ENCODE results near the gene R3HCC1L.

R3HCC1L gene

GRCh38 chr10:98244141-98244540, 109.7 kb downstream of the R3HCC1L start:
- no peak overlapping the region for H3K27ac ChIP-seq (ENCODE audit: low read length)
- H3K4me1 ChIP-seq (ENCODE audit: low read length) = no peaks in the 10 kb centered on the region
- no peak overlapping the region for H2AFZ ChIP-seq (ENCODE audit: low read length)
- 0 out of 2 replicates have a peak, but pooled peaks cover 4% of the 10 kb centered on the region for H3K36me3 ChIP-seq (replicated peaks; ENCODE audit: insufficient read depth, low read length)
- H3K9ac ChIP-seq (ENCODE audit: low read length) = no peak overlapping the region
- no peaks in the 10 kb centered on the region for H3K9me3 ChIP-seq (replicated peaks; ENCODE audit: insufficient read depth, low read length)
- H3F3A ChIP-seq (ENCODE audit: insufficient read depth, low read length) = no peaks in the 10 kb centered on the region
- no peak overlapping the region for H3K4me2 ChIP-seq (ENCODE audit: low read depth, low read length)
- no peak for DNase-seq
- TF ChIP-seq EZH2 (optimal IDR thresholded peaks at IDR 0.05; ENCODE audit: low read depth, low read length) = no peak
- H3K9me2 ChIP-seq (replicated peaks; ENCODE audit: insufficient read depth, low read length) = no peaks in the 10 kb centered on the region
- H4K20me1 ChIP-seq (ENCODE audit: insufficient read depth, low read length) = no peaks in the 10 kb centered on the region
- no peaks in the 10 kb centered on the region for H3K27me3 ChIP-seq (replicated peaks; ENCODE audit: insufficient read depth, low read length)
- no peaks in the 10 kb centered on the region for H3K79me2 ChIP-seq (ENCODE audit: low read length)
- no peak overlapping the region for H3K4me3 ChIP-seq (ENCODE audit: low read length)

DNA sequence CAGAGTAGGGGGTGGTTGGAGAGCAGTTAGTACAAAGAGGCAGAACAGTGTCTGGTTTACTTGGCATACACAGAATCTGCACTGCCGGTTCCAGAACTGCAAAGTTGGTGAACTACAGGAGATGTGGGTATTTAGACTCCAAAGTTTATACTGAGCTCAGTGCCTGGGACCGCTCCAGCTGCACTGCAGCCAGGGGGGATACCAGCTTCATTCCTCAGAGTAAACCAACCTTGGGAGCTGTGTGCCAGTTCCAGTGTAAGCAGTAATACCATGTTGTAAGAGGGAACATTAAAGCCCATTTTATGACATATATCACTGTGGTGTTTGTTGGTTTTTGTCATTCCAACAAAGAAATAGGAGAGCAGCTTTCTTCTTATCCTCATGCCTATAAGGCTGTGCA, 110.1 kb downstream of the R3HCC1L start:
- TF ChIP-seq CTCF (IDR thresholded peaks at IDR 0.05; ENCODE audit: low read length) (no peak), EZH2 (optimal IDR thresholded peaks at IDR 0.05; ENCODE audit: low read depth, low read length) (no peak)
- Histone ChIP-seq H3K4me2 (ENCODE audit: low read depth, low read length) (no peak overlapping the region), H3K9me2 (replicated peaks; ENCODE audit: insufficient read depth, low read length) (no peaks in the 10 kb centered on the region)

DNA sequence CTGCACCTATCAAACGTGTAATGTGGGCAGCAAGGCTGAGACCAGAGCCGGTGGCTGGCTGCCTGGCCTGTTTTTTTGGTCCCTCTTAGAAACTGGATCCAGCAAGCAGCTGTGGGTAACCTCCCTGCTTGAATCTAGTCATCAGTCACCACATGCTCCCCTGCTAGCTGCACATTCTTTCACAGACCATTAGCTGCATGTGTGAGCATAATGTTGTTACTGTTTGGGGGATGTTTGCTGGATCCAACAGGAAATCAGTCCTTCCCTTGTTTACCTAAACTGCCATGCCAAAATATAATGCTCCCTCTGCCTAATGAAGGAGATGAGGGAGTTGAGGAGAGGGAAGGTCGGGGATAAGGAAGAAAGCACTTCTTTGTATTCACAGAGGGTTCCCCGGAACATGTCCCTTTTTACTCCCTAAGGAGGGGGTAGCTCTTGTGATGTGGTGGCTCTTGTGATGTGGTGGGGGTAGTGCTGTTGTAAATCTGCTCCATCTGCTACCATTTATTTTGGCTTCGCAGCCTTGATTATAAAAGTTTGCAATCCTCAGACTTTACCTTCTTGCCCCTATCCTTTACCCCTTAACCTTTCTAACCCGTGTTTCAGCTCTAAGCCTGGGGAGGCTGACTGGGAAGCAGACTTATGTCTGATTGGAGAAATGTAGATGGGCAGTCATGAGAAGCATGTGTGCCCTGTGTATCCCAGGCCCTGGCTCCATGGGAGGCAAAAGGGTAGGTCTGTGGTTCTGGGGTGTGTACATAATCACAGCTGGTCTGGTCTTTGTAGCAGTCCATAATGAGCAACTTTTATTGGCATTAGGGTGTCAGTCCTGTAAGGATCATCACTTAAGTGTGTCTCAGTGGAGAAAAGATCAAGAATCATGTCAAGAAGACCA, 112.7 kb downstream of the R3HCC1L start:
- Histone ChIP-seq H4K20me1 (ENCODE audit: insufficient read depth, low read length) (no peaks in the 10 kb centered on the region), H3K4me2 (ENCODE audit: low read depth, low read length) (no peak overlapping the region), H2AFZ (ENCODE audit: low read length) (no peak overlapping the region), H3K79me2 (ENCODE audit: low read length) (no peaks in the 10 kb centered on the region), H3K36me3 (replicated peaks; ENCODE audit: insufficient read depth, low read length) (0 out of 2 replicates have a peak, but pooled peaks cover 4% of the 10 kb centered on the region), H3K27ac (ENCODE audit: low read length) (no peak overlapping the region), H3K9me3 (replicated peaks; ENCODE audit: insufficient read depth, low read length) (no peaks in the 10 kb centered on the region), H3K27me3 (replicated peaks; ENCODE audit: insufficient read depth, low read length) (no peaks in the 10 kb centered on the region), H3F3A (ENCODE audit: insufficient read depth, low read length) (no peaks in the 10 kb centered on the region), H3K4me3 (ENCODE audit: low read length) (no peak overlapping the region), H3K4me1 (ENCODE audit: low read length) (peaks cover 5% of the 10 kb centered on the region; the same call in 1 of the 2 replicates), H3K9me2 (replicated peaks; ENCODE audit: insufficient read depth, low read length) (no peaks in the 10 kb centered on the region), H3K9ac (ENCODE audit: low read length) (no peak overlapping the region)
- TF ChIP-seq EZH2phosphoT487 (IDR thresholded peaks at IDR 0.05; ENCODE audit: low read length) = no peak
- no peak for TF ChIP-seq EZH2 (optimal IDR thresholded peaks at IDR 0.05; ENCODE audit: low read depth, low read length)
- no peak for TF ChIP-seq CTCF (IDR thresholded peaks at IDR 0.05; ENCODE audit: low read length)
- no peak for DNase-seq

More for the DNA sequence above, 110.1 kb downstream of the R3HCC1L start:
- Histone ChIP-seq H3K9me3 (replicated peaks; ENCODE audit: insufficient read depth, low read length) (no peaks in the 10 kb centered on the region), H3K4me3 (ENCODE audit: low read length) (no peak overlapping the region), H4K20me1 (ENCODE audit: insufficient read depth, low read length) (no peaks in the 10 kb centered on the region), H3F3A (ENCODE audit: insufficient read depth, low read length) (no peaks in the 10 kb centered on the region), H2AFZ (ENCODE audit: low read length) (no peak overlapping the region), H3K9ac (ENCODE audit: low read length) (no peak overlapping the region), H3K79me2 (ENCODE audit: low read length) (no peaks in the 10 kb centered on the region), H3K4me1 (ENCODE audit: low read length) (no peaks in the 10 kb centered on the region), H3K36me3 (replicated peaks; ENCODE audit: insufficient read depth, low read length) (0 out of 2 replicates have a peak, but pooled peaks cover 4% of the 10 kb centered on the region), H3K27me3 (replicated peaks; ENCODE audit: insufficient read depth, low read length) (no peaks in the 10 kb centered on the region), H3K27ac (ENCODE audit: low read length) (no peak overlapping the region)
- DNase-seq = no peak

DNA sequence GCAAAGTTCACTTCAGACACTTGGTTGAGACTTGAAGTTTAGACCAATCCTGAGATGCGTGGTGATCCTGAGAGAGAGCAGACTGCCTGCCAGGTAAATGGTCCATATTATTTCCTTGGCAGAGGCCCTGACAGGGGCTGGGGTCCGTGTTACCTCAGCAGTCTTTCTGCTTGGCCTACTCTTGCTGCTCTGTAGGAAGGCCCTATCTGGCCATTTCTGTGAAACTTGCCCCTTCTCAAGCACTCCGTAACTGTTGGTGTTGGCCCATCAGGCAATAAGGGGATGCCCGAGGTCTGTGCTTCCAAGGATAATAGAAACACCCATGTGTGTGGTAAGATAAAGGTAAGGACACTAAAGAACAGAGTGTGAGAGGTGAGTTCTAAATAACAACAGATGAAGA, 113.6 kb downstream of the R3HCC1L start:
- Histone ChIP-seq H2AFZ (ENCODE audit: low read length) (no peak overlapping the region), H4K20me1 (ENCODE audit: insufficient read depth, low read length) (no peaks in the 10 kb centered on the region), H3K36me3 (replicated peaks; ENCODE audit: insufficient read depth, low read length) (0 out of 2 replicates have a peak, but pooled peaks cover 4% of the 10 kb centered on the region), H3K4me1 (ENCODE audit: low read length) (peaks cover 9% of the 10 kb centered on the region; the same call in 1 of the 2 replicates), H3K4me3 (ENCODE audit: low read length) (no peak overlapping the region), H3K27me3 (replicated peaks; ENCODE audit: insufficient read depth, low read length) (no peaks in the 10 kb centered on the region), H3K9me2 (replicated peaks; ENCODE audit: insufficient read depth, low read length) (no peaks in the 10 kb centered on the region), H3K9ac (ENCODE audit: low read length) (no peak overlapping the region), H3F3A (ENCODE audit: insufficient read depth, low read length) (no peaks in the 10 kb centered on the region), H3K9me3 (replicated peaks; ENCODE audit: insufficient read depth, low read length) (no peaks in the 10 kb centered on the region), H3K4me2 (ENCODE audit: low read depth, low read length) (no peak overlapping the region), H3K79me2 (ENCODE audit: low read length) (no peaks in the 10 kb centered on the region), H3K27ac (ENCODE audit: low read length) (no peak overlapping the region)
- no peak for DNase-seq
- TF ChIP-seq EZH2phosphoT487 (IDR thresholded peaks at IDR 0.05; ENCODE audit: low read length) (no peak), CTCF (IDR thresholded peaks at IDR 0.05; ENCODE audit: low read length) (no peak), EZH2 (optimal IDR thresholded peaks at IDR 0.05; ENCODE audit: low read depth, low read length) (no peak)
